Skeletal muscle tissue (tissue), 4 donors: Measurements from ENCODE around the gene RNF213. TPM values are rescaled to one million over a fixed set of nuclear protein-coding genes. Genes with fewer than 3 reads are reported as not detected.

Experiments used
- H3K27ac ChIP-seq: one replicate; pipeline ENCODE4 v1.7.0; 2013; ENCODE audit warnings: mild to moderate bottlenecking, low read depth, low read length, inconsistent platforms
- H3K27me3 ChIP-seq, 3 donors: one replicate each; pipeline ENCODE4 v1.7.0; 2013; ENCODE audit warnings: low read length in 3 of 3; ENCODE audit not compliant: control insufficient read depth in 3 of 3, insufficient read depth in 3 of 3
- H3K36me3 ChIP-seq, 3 donors: one replicate each; pipeline ENCODE4 v1.7.0; 2013; ENCODE audit warnings: low read length in 3 of 3; ENCODE audit not compliant: control insufficient read depth in 3 of 3, insufficient read depth in 3 of 3
- H3K4me1 ChIP-seq, 3 donors: one replicate each; pipeline ENCODE4 v1.7.0; 2013; ENCODE audit warnings: low read length in 3 of 3, mild to moderate bottlenecking in 3 of 3; ENCODE audit not compliant: control insufficient read depth in 3 of 3, insufficient read depth in 3 of 3
- H3K4me3 ChIP-seq, 3 donors: one replicate each; pipeline ENCODE4 v1.7.0; 2013; ENCODE audit warnings: low read length in 3 of 3
- H3K9ac ChIP-seq, 3 donors: one replicate each; pipeline ENCODE4 v1.7.0; 2013; ENCODE audit warnings: low read length in 3 of 3, mild to moderate bottlenecking in 3 of 3, moderate library complexity in 2 of 3, low read depth in 1 of 3
- H3K9me3 ChIP-seq, 3 donors: one replicate each; pipeline ENCODE4 v1.7.0; 2013; ENCODE audit warnings: low read length in 3 of 3; ENCODE audit not compliant: control insufficient read depth in 3 of 3
- total RNA-seq: library from RNA; depleted of rRNA; stranded (reverse); fragments of >200 nt; gene quantifications from one replicate; pipeline ENCODE4 v1.2.3, GENCODE V29; 2014
- donor health status: Osteomylitis.

The RNF213 gene
- total RNA-seq, 1 donor from 2014 or later: 63.2 TPM

- Histone ChIP-seq H3K9ac (no peak overlapping the region), H3K27ac (no peak overlapping the region), H3K27me3 (no peaks in the 10 kb centered on the region), H3K36me3 (peaks cover 21 to 36% (median 33%) of the 10 kb centered on the region in 3 donors), H3K4me1 (peaks cover 12 to 19% (median 15%) of the 10 kb centered on the region in 3 donors), H3K9me3 (peaks cover 0 to 3% (median 0%) of the 10 kb centered on the region in 3 donors), H3K4me3 (no peak overlapping the region)
These were observed 12.4 kb upstream of the RNF213 start for GRCh38 chr17:80248001-80248893.

- no peaks in the 10 kb centered on the region for H3K27me3 ChIP-seq
- peaks cover 0 to 2% (median 0%) of the 10 kb centered on the region in 3 donors for H3K9me3 ChIP-seq
- H3K4me1 ChIP-seq: peaks cover 6 to 15% (median 10%) of the 10 kb centered on the region in 3 donors
- H3K9ac ChIP-seq: no peak overlapping the region
- no peak overlapping the region for H3K4me3 ChIP-seq
- H3K36me3 ChIP-seq: peaks cover 21 to 38% (median 33%) of the 10 kb centered on the region in 3 donors
- H3K27ac ChIP-seq: no peak overlapping the region
These were observed 11.6 kb upstream of the RNF213 start for GRCh38 chr17:80248894-80249710.

- peaks cover 8 to 28% (median 19%) of the 10 kb centered on the region in 3 donors for H3K36me3 ChIP-seq
- H3K9me3 ChIP-seq: no peaks in the 10 kb centered on the region
- H3K4me3 ChIP-seq: no peak overlapping the region
- no peaks in the 10 kb centered on the region for H3K27me3 ChIP-seq
- H3K4me1 ChIP-seq: peaks cover 6 to 18% (median 16%) of the 10 kb centered on the region in 3 donors
- no peak overlapping the region for H3K27ac ChIP-seq
- H3K9ac ChIP-seq: no peak overlapping the region
These were observed 8.7 kb upstream of the RNF213 start for GRCh38 chr17:80251966-80252365.

- no peaks in the 10 kb centered on the region for H3K27me3 ChIP-seq
- peaks cover 6 to 18% (median 16%) of the 10 kb centered on the region in 3 donors for H3K4me1 ChIP-seq
- H3K27ac ChIP-seq: no peak overlapping the region
These were observed 7.8 kb upstream of the RNF213 start for GRCh38 chr17:80252871-80253270.

GRCh38 chr17:80253631-80254395 is 6.8 kb upstream of the RNF213 start:
- Histone ChIP-seq H3K36me3 (peaks cover 4 to 23% (median 17%) of the 10 kb centered on the region in 3 donors), H3K27ac (peak overlapping the region; percentile 87), H3K9ac (no peak overlapping the region), H3K9me3 (no peaks in the 10 kb centered on the region), H3K4me1 (peaks cover 6 to 18% (median 16%) of the 10 kb centered on the region in 3 donors), H3K4me3 (no peak overlapping the region), H3K27me3 (no peaks in the 10 kb centered on the region)

More at GRCh38 chr17:80252871-80253270, 7.8 kb upstream of the RNF213 start:
- H3K36me3 ChIP-seq: peaks cover 8 to 23% (median 19%) of the 10 kb centered on the region in 3 donors
- no peak overlapping the region for H3K9ac ChIP-seq
- no peaks in the 10 kb centered on the region for H3K9me3 ChIP-seq
- no peak overlapping the region for H3K4me3 ChIP-seq

GRCh38 chr17:80254396-80255251 is 6.0 kb upstream of the RNF213 start:
- H3K9ac ChIP-seq: peak overlapping the region in 1 of 3 donors; percentile 23
- H3K4me3 ChIP-seq: no peak overlapping the region

GRCh38 chr17:80256034-80256350 is 4.7 kb upstream of the RNF213 start:
- Histone ChIP-seq H3K4me1 (peaks cover 11 to 24% (median 22%) of the 10 kb centered on the region in 3 donors), H3K27me3 (no peaks in the 10 kb centered on the region), H3K4me3 (no peak overlapping the region), H3K27ac (no peak overlapping the region), H3K36me3 (peaks cover 0 to 11% (median 6%) of the 10 kb centered on the region in 3 donors), H3K9me3 (no peaks in the 10 kb centered on the region), H3K9ac (no peak overlapping the region)

More at GRCh38 chr17:80254396-80255251, 6.0 kb upstream of the RNF213 start:
- Histone ChIP-seq H3K9me3 (no peaks in the 10 kb centered on the region), H3K36me3 (peaks cover 0 to 18% (median 13%) of the 10 kb centered on the region in 3 donors), H3K27ac (peak overlapping the region; percentile 87), H3K4me1 (peaks cover 8 to 20% (median 18%) of the 10 kb centered on the region in 3 donors), H3K27me3 (no peaks in the 10 kb centered on the region)

GRCh38 chr17:80257716-80258213 is 2.9 kb upstream of the RNF213 start:
- Histone ChIP-seq H3K4me3 (no peak overlapping the region), H3K9me3 (no peaks in the 10 kb centered on the region), H3K27ac (no peak overlapping the region), H3K4me1 (peaks cover 25 to 40% (median 33%) of the 10 kb centered on the region in 3 donors), H3K36me3 (peaks cover 0 to 3% (median 0%) of the 10 kb centered on the region in 3 donors), H3K9ac (no peak overlapping the region), H3K27me3 (no peaks in the 10 kb centered on the region)
